HepG2 (cell line): ENCODE data around the gene GDAP1L1. TPM values are rescaled to one million over a fixed set of nuclear protein-coding genes. Genes with fewer than 3 reads are reported as not detected.

Experiments
- NBN ChIP-seq: fragments of 450-650 bp; conservative IDR thresholded peaks from 2 replicates; pipeline ENCODE4 v1.6.1; 2017
- NFATC3 ChIP-seq: sonication (generic); formaldehyde crosslinking; IDR thresholded peaks from 2 replicates; pipeline ENCODE4 v1.5.1; 2020; ENCODE audit warnings: mild to moderate bottlenecking, missing genetic modification reagents
- NFRKB ChIP-seq: fragments of 450-650 bp; IDR thresholded peaks from 2 replicates; pipeline ENCODE4 v1.6.1; 2017
- SIX4 ChIP-seq: sonication (generic); formaldehyde crosslinking; IDR thresholded peaks from 2 replicates; pipeline ENCODE4 v1.4.0; 2020; ENCODE audit warnings: missing genetic modification reagents
- SRSF9 ChIP-seq: fragments of 200-400 bp; formaldehyde crosslinking; IDR thresholded peaks from 2 replicates; pipeline ENCODE4 v1.6.1; 2018; ENCODE audit warnings: borderline replicate concordance, mild to moderate bottlenecking, low read depth, low read length; ENCODE audit not compliant: insufficient read depth, poor library complexity, severe bottlenecking
- SUZ12 ChIP-seq: fragments of 150-350 bp; IDR thresholded peaks from 2 replicates; pipeline ENCODE4 v1.6.1; 2014; ENCODE audit warnings: low read depth, low read length
- TCF7L2 ChIP-seq: IDR thresholded peaks from 2 replicates; pipeline ENCODE4 v1.6.1; 2011; ENCODE audit warnings: mild to moderate bottlenecking, low read depth, low read length, moderate library complexity
- ZNF260 ChIP-seq: sonication (generic); formaldehyde crosslinking; IDR thresholded peaks from 2 replicates; pipeline ENCODE4 v1.4.0; 2020; ENCODE audit warnings: missing genetic modification reagents, low read depth, mild to moderate bottlenecking, borderline replicate concordance
- ZNF382 ChIP-seq: sonication (generic); formaldehyde crosslinking; IDR thresholded peaks from 2 replicates; pipeline ENCODE4 v1.5.0; 2020; ENCODE audit warnings: missing genetic modification reagents, mild to moderate bottlenecking, borderline replicate concordance
- ZNF547 ChIP-seq: sonication (generic); formaldehyde crosslinking; IDR thresholded peaks from 2 replicates; pipeline ENCODE4 v1.5.1; 2020; ENCODE audit warnings: mild to moderate bottlenecking, missing genetic modification reagents
- ZNF564 ChIP-seq: sonication (generic); formaldehyde crosslinking; IDR thresholded peaks from 2 replicates; pipeline ENCODE4 v1.8.1; 2023; ENCODE audit warnings: mild to moderate bottlenecking, missing genetic modification reagents
- ZNF615 ChIP-seq: sonication (generic); formaldehyde crosslinking; IDR thresholded peaks from 2 replicates; pipeline ENCODE4 v1.5.0; 2020; ENCODE audit warnings: mild to moderate bottlenecking, missing genetic modification reagents, borderline replicate concordance
- ZNF850 ChIP-seq: sonication (generic); formaldehyde crosslinking; conservative IDR thresholded peaks from 2 replicates; pipeline ENCODE4 v1.9.0; 2021; ENCODE audit warnings: mild to moderate bottlenecking, missing genetic modification reagents
- polyA plus RNA-seq, 8 experiments: library from polyadenylated mRNA; depleted of rRNA in 3 of 8; stranded (reverse) in 7 of 8; unstranded in 1 of 8; fragments of >200 nt; fragmentation: Illumina TruSeq in 4 of 8; extraction: Trizol in 4 of 8; gene quantifications; 2 replicates each; pipeline versions ENCODE4 v1.2.1 to v1.2.3, GENCODE V29; 2011 to 2016; ENCODE audit warnings: low read depth in 4 of 8, missing spikeins in 1 of 8, mixed read lengths in 1 of 8; ENCODE audit not compliant: insufficient read depth in 1 of 8
- total RNA-seq, 5 experiments: library from RNA; depleted of rRNA; stranded (reverse); fragments of >200 nt; fragmentation: Illumina TruSeq; extraction: Trizol; gene quantifications; 2 replicates each; pipeline ENCODE4 v1.2.3, GENCODE V29; 2016; ENCODE audit warnings: low read depth in 1 of 5
- TF ChIP-seq, protein P1 (sequence below), 2 experiments: fragments of 450-650 bp in 1 of 2; sonication (generic) in 1 of 2; formaldehyde crosslinking; IDR thresholded peaks; 2 replicates each; pipeline versions ENCODE4 v1.5.0 to v1.8.0; 2020 to 2022; ENCODE audit warnings: mild to moderate bottlenecking in 1 of 2, missing genetic modification reagents in 1 of 2
- TF ChIP-seq, protein P2 (sequence below): IDR thresholded peaks from 2 replicates; pipeline ENCODE4 v1.6.1; 2016; ENCODE audit warnings: missing genetic modification reagents, missing compliant biosample characterization
- TF ChIP-seq, protein P3 (sequence below): sonication (generic); formaldehyde crosslinking; IDR thresholded peaks from 2 replicates; pipeline ENCODE4 v1.4.0; 2020; ENCODE audit warnings: missing genetic modification reagents
- TF ChIP-seq, protein P4 (sequence below): sonication (generic); formaldehyde crosslinking; IDR thresholded peaks from 2 replicates; pipeline ENCODE4 v1.5.0; 2020; ENCODE audit warnings: mild to moderate bottlenecking, missing genetic modification reagents
- TF ChIP-seq, protein P5 (sequence below): sonication (generic); formaldehyde crosslinking; IDR thresholded peaks from 2 replicates; pipeline ENCODE4 v1.4.0; 2020; ENCODE audit warnings: mild to moderate bottlenecking, missing genetic modification reagents
- TF ChIP-seq, protein P6 (sequence below): sonication (generic); formaldehyde crosslinking; IDR thresholded peaks from 2 replicates; pipeline ENCODE4 v1.5.1; 2020; ENCODE audit warnings: missing genetic modification reagents, mild to moderate bottlenecking, borderline replicate concordance

Gene GDAP1L1
- total and polyA plus RNA-seq, 2 of the 13 experiments (the other 11 are each of a cell fraction or from before 2014, with no cell fraction given): 0.04 TPM; not detected in 1

DNA sequence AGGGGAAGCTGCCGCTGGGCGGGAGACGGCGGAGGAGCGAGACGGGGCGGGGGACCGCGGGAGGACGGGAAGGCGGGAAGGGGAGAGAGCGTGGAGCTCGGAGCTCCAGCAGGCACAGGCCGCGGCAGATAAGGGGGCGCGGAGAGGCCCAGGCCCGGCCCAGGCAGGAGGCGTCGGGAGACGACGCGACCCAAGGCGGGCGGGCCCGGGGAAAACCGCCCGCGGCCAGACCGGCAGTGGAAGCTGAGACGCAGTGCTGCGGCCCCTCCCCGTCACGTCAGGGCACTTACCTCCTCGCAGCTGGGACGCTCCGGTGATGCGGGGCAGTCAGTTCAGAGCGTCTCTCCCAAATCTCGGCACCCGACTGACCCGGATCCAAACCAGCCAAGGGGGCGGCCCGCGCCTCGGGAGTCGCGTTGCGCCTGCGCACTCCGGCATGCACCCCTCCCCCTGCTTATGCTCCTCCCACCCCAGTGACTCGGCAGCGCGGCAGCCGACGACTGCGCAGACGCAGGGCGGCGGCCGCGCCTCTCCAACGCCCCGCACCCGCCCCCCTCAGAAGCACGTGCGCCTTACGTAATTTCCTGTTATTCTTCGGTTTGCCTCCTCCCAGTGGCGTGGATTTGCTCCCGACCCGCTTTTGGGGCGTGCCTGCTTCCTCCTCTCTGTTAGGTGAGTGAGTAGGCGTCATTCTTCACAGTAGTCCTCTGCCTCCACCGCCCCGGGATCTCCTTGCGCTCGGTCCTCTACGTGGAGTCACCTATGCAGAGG, 36.5 kb upstream of the GDAP1L1 start, which contains the start of gene OSER1 (continued):
- TF ChIP-seq, protein P1, sequence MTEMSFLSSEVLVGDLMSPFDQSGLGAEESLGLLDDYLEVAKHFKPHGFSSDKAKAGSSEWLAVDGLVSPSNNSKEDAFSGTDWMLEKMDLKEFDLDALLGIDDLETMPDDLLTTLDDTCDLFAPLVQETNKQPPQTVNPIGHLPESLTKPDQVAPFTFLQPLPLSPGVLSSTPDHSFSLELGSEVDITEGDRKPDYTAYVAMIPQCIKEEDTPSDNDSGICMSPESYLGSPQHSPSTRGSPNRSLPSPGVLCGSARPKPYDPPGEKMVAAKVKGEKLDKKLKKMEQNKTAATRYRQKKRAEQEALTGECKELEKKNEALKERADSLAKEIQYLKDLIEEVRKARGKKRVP (CRISPR knock-in tag; IDR thresholded peaks at IDR 0.05): peak in 1 of 2 experiments; percentile 92; a peak in 2 of 4 replicates
- TF ChIP-seq ZNF547 (CRISPR knock-in tag) (0 out of 2 replicates have a peak, but pooled peaks have one; percentile 79), ZNF382 (CRISPR knock-in tag) (no peak), ZNF564 (peak; percentile 93), ZNF260 (0 out of 2 replicates have a peak, but pooled peaks have one; percentile 18), ZNF615 (0 out of 2 replicates have a peak, but pooled peaks have one; percentile 75), SRSF9 (no peak), SIX4 (CRISPR knock-in tag) (0 out of 2 replicates have a peak, but pooled peaks have one; percentile 41), TCF7L2 (no peak), NBN (no peak), SUZ12 (no peak), ZNF850 (CRISPR knock-in tag) (peak; percentile 98), NFRKB (no peak), NFATC3 (CRISPR knock-in tag) (peak; percentile 95)
- TF ChIP-seq, protein P2, sequence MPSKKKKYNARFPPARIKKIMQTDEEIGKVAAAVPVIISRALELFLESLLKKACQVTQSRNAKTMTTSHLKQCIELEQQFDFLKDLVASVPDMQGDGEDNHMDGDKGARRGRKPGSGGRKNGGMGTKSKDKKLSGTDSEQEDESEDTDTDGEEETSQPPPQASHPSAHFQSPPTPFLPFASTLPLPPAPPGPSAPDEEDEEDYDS: peak; percentile 96
- TF ChIP-seq, protein P3, sequence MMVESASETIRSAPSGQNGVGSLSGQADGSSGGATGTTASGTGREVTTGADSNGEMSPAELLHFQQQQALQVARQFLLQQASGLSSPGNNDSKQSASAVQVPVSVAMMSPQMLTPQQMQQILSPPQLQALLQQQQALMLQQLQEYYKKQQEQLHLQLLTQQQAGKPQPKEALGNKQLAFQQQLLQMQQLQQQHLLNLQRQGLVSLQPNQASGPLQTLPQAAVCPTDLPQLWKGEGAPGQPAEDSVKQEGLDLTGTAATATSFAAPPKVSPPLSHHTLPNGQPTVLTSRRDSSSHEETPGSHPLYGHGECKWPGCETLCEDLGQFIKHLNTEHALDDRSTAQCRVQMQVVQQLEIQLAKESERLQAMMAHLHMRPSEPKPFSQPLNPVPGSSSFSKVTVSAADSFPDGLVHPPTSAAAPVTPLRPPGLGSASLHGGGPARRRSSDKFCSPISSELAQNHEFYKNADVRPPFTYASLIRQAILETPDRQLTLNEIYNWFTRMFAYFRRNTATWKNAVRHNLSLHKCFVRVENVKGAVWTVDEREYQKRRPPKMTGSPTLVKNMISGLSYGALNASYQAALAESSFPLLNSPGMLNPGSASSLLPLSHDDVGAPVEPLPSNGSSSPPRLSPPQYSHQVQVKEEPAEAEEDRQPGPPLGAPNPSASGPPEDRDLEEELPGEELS: peak; percentile 66; the same call in 1 of the 2 replicates
- TF ChIP-seq, protein P4, sequence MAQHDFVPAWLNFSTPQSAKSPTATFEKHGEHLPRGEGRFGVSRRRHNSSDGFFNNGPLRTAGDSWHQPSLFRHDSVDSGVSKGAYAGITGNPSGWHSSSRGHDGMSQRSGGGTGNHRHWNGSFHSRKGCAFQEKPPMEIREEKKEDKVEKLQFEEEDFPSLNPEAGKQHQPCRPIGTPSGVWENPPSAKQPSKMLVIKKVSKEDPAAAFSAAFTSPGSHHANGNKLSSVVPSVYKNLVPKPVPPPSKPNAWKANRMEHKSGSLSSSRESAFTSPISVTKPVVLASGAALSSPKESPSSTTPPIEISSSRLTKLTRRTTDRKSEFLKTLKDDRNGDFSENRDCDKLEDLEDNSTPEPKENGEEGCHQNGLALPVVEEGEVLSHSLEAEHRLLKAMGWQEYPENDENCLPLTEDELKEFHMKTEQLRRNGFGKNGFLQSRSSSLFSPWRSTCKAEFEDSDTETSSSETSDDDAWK (CRISPR knock-in tag): no peak
- TF ChIP-seq, protein P5, sequence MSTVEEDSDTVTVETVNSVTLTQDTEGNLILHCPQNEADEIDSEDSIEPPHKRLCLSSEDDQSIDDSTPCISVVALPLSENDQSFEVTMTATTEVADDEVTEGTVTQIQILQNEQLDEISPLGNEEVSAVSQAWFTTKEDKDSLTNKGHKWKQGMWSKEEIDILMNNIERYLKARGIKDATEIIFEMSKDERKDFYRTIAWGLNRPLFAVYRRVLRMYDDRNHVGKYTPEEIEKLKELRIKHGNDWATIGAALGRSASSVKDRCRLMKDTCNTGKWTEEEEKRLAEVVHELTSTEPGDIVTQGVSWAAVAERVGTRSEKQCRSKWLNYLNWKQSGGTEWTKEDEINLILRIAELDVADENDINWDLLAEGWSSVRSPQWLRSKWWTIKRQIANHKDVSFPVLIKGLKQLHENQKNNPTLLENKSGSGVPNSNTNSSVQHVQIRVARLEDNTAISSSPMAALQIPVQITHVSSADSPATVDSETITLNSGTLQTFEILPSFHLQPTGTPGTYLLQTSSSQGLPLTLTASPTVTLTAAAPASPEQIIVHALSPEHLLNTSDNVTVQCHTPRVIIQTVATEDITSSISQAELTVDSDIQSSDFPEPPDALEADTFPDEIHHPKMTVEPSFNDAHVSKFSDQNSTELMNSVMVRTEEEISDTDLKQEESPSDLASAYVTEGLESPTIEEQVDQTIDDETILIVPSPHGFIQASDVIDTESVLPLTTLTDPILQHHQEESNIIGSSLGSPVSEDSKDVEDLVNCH: no peak
- TF ChIP-seq, protein P6, sequence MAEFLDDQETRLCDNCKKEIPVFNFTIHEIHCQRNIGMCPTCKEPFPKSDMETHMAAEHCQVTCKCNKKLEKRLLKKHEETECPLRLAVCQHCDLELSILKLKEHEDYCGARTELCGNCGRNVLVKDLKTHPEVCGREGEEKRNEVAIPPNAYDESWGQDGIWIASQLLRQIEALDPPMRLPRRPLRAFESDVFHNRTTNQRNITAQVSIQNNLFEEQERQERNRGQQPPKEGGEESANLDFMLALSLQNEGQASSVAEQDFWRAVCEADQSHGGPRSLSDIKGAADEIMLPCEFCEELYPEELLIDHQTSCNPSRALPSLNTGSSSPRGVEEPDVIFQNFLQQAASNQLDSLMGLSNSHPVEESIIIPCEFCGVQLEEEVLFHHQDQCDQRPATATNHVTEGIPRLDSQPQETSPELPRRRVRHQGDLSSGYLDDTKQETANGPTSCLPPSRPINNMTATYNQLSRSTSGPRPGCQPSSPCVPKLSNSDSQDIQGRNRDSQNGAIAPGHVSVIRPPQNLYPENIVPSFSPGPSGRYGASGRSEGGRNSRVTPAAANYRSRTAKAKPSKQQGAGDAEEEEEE (CRISPR knock-in tag): peak; percentile 42; the same call in 1 of the 2 replicates
